Mucosa of descending colon (tissue), 3 donors: ENCODE results near the gene PARP9. TPM values are rescaled to one million over a fixed set of nuclear protein-coding genes. Genes with fewer than 3 reads are reported as not detected.

Experiments used
- ATAC-seq: fragments of 200-7000 bp; cut with Tn5 transposase; one replicate; pipeline ENCODE4 v1.9.1; 2020; ENCODE audit warnings: mild to moderate bottlenecking, moderate library complexity
- DNase-seq, 3 donors: peaks; one replicate each; pipeline ENCODE4 v3.0.0-alpha.2; 2020
- H3K36me3 ChIP-seq: fragments of 200-600 bp; one replicate; pipeline ENCODE4 v1.8.0; 2021; ENCODE audit warnings: low read depth, mild to moderate bottlenecking
- H3K4me1 ChIP-seq: fragments of 200-600 bp; one replicate; pipeline ENCODE4 v1.8.0; 2021; ENCODE audit warnings: low read depth, mild to moderate bottlenecking
- H3K4me3 ChIP-seq: fragments of 200-600 bp; one replicate; pipeline ENCODE4 v1.8.0; 2021; ENCODE audit warnings: mild to moderate bottlenecking
- H3K9me3 ChIP-seq: fragments of 200-600 bp; one replicate; pipeline ENCODE4 v1.8.0; 2021; ENCODE audit warnings: mild to moderate bottlenecking
- CTCF ChIP-seq: fragments of 200-600 bp; IDR thresholded peaks from one replicate; pipeline ENCODE4 v1.8.0; 2022; ENCODE audit warnings: antibody characterized with exemption, mild to moderate bottlenecking
- intact Hi-C, 2 donors: fragments of 100-400 bp; cut with DNase I in 1 of 2; cut with micrococcal nuclease in 1 of 2; formaldehyde crosslinking; loops; one replicate each; pipeline versions ENCODE4 v1.11.0 to v1.11.1; 2022; cut with DNase I, micrococcal nuclease
- total RNA-seq, 3 donors: library from RNA; stranded (reverse); fragmentation: NEBNext Ultra II Directional in 2 of 3; extraction: Animal tissue kit (Norgen Biotek cat#: 25700) in 2 of 3; gene quantifications; one replicate each; pipeline versions ENCODE4 v1.2.1 to v1.2.4, GENCODE V29; 2021 to 2023
- donor health status: DM: no; HTN: no; CAD: no; lungs with moderate emphysema.
- donor health status: DM: no; HTN: no; CAD: no.
- donor health status: DM: no; HTN: yes; CAD: no.

The PARP9 gene
- total RNA-seq, 3 donors from 2014 or later, result 32.2 to 51.1 (median 44.7) TPM

- DNase-seq, result no peak
- H3K9me3 ChIP-seq, result no peaks in the 10 kb centered on the region
- H3K36me3 ChIP-seq, result no peaks in the 10 kb centered on the region
- peak; percentile 63 for ATAC-seq
- H3K4me3 ChIP-seq, result no peak overlapping the region
- H3K4me1 ChIP-seq, result no peaks in the 10 kb centered on the region
- no peak for TF ChIP-seq CTCF
- intact Hi-C loops, result no loop called here
These were observed 30.2 kb downstream of the PARP9 start for GRCh38 chr3:122533931-122534334.

- H3K4me3 ChIP-seq, result no peak overlapping the region
- intact Hi-C loops, result no loop called here
- no peak for TF ChIP-seq CTCF
These were observed 30.6 kb downstream of the PARP9 start for GRCh38 chr3:122533480-122533879.

GRCh38 chr3:122530164-122530563 lies 33.9 kb downstream of the PARP9 start:
- intact Hi-C loops, result no loop called here
- Histone ChIP-seq H3K9me3 (no peaks in the 10 kb centered on the region), H3K36me3 (no peaks in the 10 kb centered on the region), H3K4me3 (no peak overlapping the region), H3K4me1 (no peaks in the 10 kb centered on the region)
- DNase-seq (no peak), ATAC-seq (no peak)
- no peak for TF ChIP-seq CTCF

More at GRCh38 chr3:122533480-122533879, 30.6 kb downstream of the PARP9 start:
- H3K36me3 ChIP-seq, result no peaks in the 10 kb centered on the region
- no peak for ATAC-seq
- H3K9me3 ChIP-seq, result no peaks in the 10 kb centered on the region
- DNase-seq, result no peak
- H3K4me1 ChIP-seq, result no peaks in the 10 kb centered on the region

GRCh38 chr3:122523317-122523716 lies 40.8 kb downstream of the PARP9 start:
- Histone ChIP-seq H3K4me1 (no peaks in the 10 kb centered on the region), H3K36me3 (no peaks in the 10 kb centered on the region), H3K4me3 (no peak overlapping the region), H3K9me3 (no peaks in the 10 kb centered on the region)
- no peak for TF ChIP-seq CTCF
- DNase-seq (no peak), ATAC-seq (no peak)
- intact Hi-C loops, result no loop called here

- H3K4me3 ChIP-seq, result no peak overlapping the region
- intact Hi-C loops, result no loop called here
- H3K36me3 ChIP-seq, result no peaks in the 10 kb centered on the region
- no peaks in the 10 kb centered on the region for H3K9me3 ChIP-seq
- TF ChIP-seq CTCF, result no peak
- DNase-seq (no peak), ATAC-seq (no peak)
- H3K4me1 ChIP-seq, result no peaks in the 10 kb centered on the region
These were observed 43.2 kb downstream of the PARP9 start for GRCh38 chr3:122520861-122521260.

GRCh38 chr3:122519693-122520092 lies 44.4 kb downstream of the PARP9 start:
- no peak for DNase-seq
- intact Hi-C loops, result no loop called here
- ATAC-seq, result peak; percentile 22
- no peak for TF ChIP-seq CTCF
- Histone ChIP-seq H3K4me3 (no peak overlapping the region), H3K4me1 (no peaks in the 10 kb centered on the region), H3K9me3 (no peaks in the 10 kb centered on the region), H3K36me3 (no peaks in the 10 kb centered on the region)
